Mesenchymal stem cell (in vitro differentiated cells and primary cell): ENCODE measurements around the gene LIN9.

Source experiments
- DNase-seq: peaks from one replicate; pipeline ENCODE4 v3.0.0-alpha.2; 2013
- H2AFZ ChIP-seq: one replicate; pipeline ENCODE4 v1.6.1; 2013; ENCODE audit warnings: low read depth, mild to moderate bottlenecking, control low read depth, inconsistent platforms, low read length, moderate library complexity
- H2AK5ac ChIP-seq: 2 replicates; pipeline ENCODE4 v1.6.1; 2013; ENCODE audit warnings: low read length, moderate library complexity, mild to moderate bottlenecking, inconsistent platforms; ENCODE audit not compliant: severe bottlenecking
- H2BK120ac ChIP-seq: one replicate; pipeline ENCODE4 v1.6.1; 2013; ENCODE audit warnings: low read depth, mild to moderate bottlenecking, inconsistent platforms, low read length, moderate library complexity
- H2BK12ac ChIP-seq, 2 experiments: one replicate each; pipeline ENCODE4 v1.6.1; 2013; ENCODE audit warnings: inconsistent platforms in 2 of 2, low read length in 2 of 2, mild to moderate bottlenecking in 2 of 2, moderate library complexity in 2 of 2, control low read depth in 1 of 2
- H2BK15ac ChIP-seq: one replicate; pipeline ENCODE4 v1.6.1; 2013; ENCODE audit warnings: mild to moderate bottlenecking, low read depth, inconsistent platforms; ENCODE audit not compliant: poor library complexity, severe bottlenecking
- H2BK5ac ChIP-seq: 2 replicates; pipeline ENCODE4 v1.6.1; 2013; ENCODE audit warnings: low read depth, mild to moderate bottlenecking, low read length, control low read depth, inconsistent platforms; ENCODE audit not compliant: poor library complexity, severe bottlenecking
- H3K14ac ChIP-seq, 2 experiments: one replicate each; pipeline ENCODE4 v1.6.1; 2013; ENCODE audit warnings: inconsistent platforms in 2 of 2, low read length in 2 of 2, control low read depth in 1 of 2, mild to moderate bottlenecking in 1 of 2, moderate library complexity in 1 of 2
- H3K18ac ChIP-seq, 2 experiments: one replicate each; pipeline ENCODE4 v1.6.1; 2013; ENCODE audit warnings: inconsistent platforms in 2 of 2, low read length in 2 of 2, control low read depth in 1 of 2, low read depth in 1 of 2, mild to moderate bottlenecking in 1 of 2
- H3K23ac ChIP-seq, 2 experiments: one replicate each; pipeline ENCODE4 v1.6.1; 2013; ENCODE audit warnings: inconsistent platforms in 2 of 2, low read length in 2 of 2, mild to moderate bottlenecking in 2 of 2, moderate library complexity in 2 of 2, control low read depth in 1 of 2
- H3K27ac ChIP-seq: 2 replicates; pipeline ENCODE4 v1.5.1; 2013; ENCODE audit warnings: mild to moderate bottlenecking, moderate library complexity, low read length, control low read depth, inconsistent platforms; ENCODE audit not compliant: poor library complexity, severe bottlenecking
- H3K27me3 ChIP-seq, 2 experiments: 2 replicates each; pipeline versions ENCODE4 v1.6.1 to v1.7.0; 2013; ENCODE audit warnings: low read length in 2 of 2, mild to moderate bottlenecking in 2 of 2, moderate library complexity in 2 of 2, control low read depth in 1 of 2, inconsistent platforms in 1 of 2; ENCODE audit not compliant: control insufficient read depth in 1 of 2, insufficient read depth in 1 of 2
- H3K36me3 ChIP-seq, 2 experiments: 2 replicates each; pipeline versions ENCODE4 v1.6.1 to v1.7.0; 2013; ENCODE audit warnings: low read length in 2 of 2, control low read depth in 1 of 2, inconsistent platforms in 1 of 2, low read depth in 1 of 2, mild to moderate bottlenecking in 1 of 2; ENCODE audit not compliant: insufficient read depth in 2 of 2, control insufficient read depth in 1 of 2
- H3K4ac ChIP-seq, 2 experiments: one replicate each; pipeline ENCODE4 v1.6.1; 2013; ENCODE audit warnings: inconsistent platforms in 2 of 2, low read length in 2 of 2, mild to moderate bottlenecking in 2 of 2, moderate library complexity in 2 of 2, control low read depth in 1 of 2, low read depth in 1 of 2
- H3K4me1 ChIP-seq: 2 replicates; pipeline ENCODE4 v1.6.1; 2013; ENCODE audit warnings: low read depth, low read length, control low read depth; ENCODE audit not compliant: control insufficient read depth, insufficient read depth
- H3K4me2 ChIP-seq: 2 replicates; pipeline ENCODE4 v1.6.1; 2013; ENCODE audit warnings: low read length, mild to moderate bottlenecking, inconsistent platforms; ENCODE audit not compliant: poor library complexity, severe bottlenecking
- H3K4me3 ChIP-seq, 2 experiments: 2 replicates each; pipeline versions ENCODE4 v1.5.1 to v1.7.0; 2013; ENCODE audit warnings: low read length in 2 of 2, mild to moderate bottlenecking in 2 of 2, control low read depth in 1 of 2, low read depth in 1 of 2; ENCODE audit not compliant: insufficient read depth in 1 of 2
- H3K79me1 ChIP-seq: replicated peaks from 2 replicates; pipeline ENCODE4 v1.6.1; 2013; ENCODE audit warnings: mild to moderate bottlenecking, control low read depth, low read length, inconsistent platforms; ENCODE audit not compliant: poor library complexity, severe bottlenecking
- H3K9ac ChIP-seq: 2 replicates; pipeline ENCODE4 v1.7.0; 2013; ENCODE audit warnings: mild to moderate bottlenecking, low read length, moderate library complexity
- H3K9me3 ChIP-seq: 2 replicates; pipeline ENCODE4 v1.7.0; 2013; ENCODE audit warnings: mild to moderate bottlenecking, low read length; ENCODE audit not compliant: control insufficient read depth
- H4K8ac ChIP-seq: one replicate; pipeline ENCODE4 v1.6.1; 2013; ENCODE audit warnings: inconsistent platforms, mild to moderate bottlenecking, low read length, moderate library complexity
- H4K91ac ChIP-seq: one replicate; pipeline ENCODE4 v1.6.1; 2013; ENCODE audit warnings: mild to moderate bottlenecking, low read length, inconsistent platforms
- WGBS: methylation state at CpG from one replicate; pipeline ENCODE4 v1.1.7; 2013; ENCODE audit warnings: mixed read lengths; 5-methylcytosine and 5-hydroxymethylcytosine counted together

Gene LIN9

DNA sequence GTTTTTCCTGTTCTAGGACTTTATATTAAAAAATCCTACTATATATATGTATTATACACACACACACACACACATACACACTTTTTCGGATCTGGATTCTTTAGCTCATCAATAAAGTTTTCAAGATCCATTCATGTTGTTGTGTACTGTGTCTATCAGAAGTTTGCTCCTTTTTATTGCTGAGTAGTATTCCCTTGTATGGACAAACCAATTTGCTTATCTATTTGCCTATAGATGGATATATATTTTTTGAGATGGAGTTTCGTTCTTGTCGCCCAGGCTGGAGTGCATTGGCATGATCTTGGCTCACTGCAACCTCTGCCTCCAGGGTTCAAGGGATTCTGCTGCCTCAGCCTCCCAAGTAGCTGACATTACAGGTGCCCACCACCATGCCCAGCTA, 20.3 kb upstream of the LIN9 start:
- H4K91ac ChIP-seq: no peak overlapping the region
- no peak overlapping the region for H2AK5ac ChIP-seq
- DNase-seq: no peak
- no peak overlapping the region for H3K4me2 ChIP-seq
- no peaks in the 10 kb centered on the region for H3K79me1 ChIP-seq
- no peak overlapping the region for H2BK12ac ChIP-seq
- no peak overlapping the region for H3K23ac ChIP-seq
- no peak overlapping the region for H2BK120ac ChIP-seq
- WGBS: 91% methylated on average over 2 of the region's 3 CpGs
- no peak overlapping the region for H3K14ac ChIP-seq
- no peak overlapping the region for H3K9ac ChIP-seq
- H3K9me3 ChIP-seq: no peaks in the 10 kb centered on the region
- H2AFZ ChIP-seq: no peak overlapping the region
- peaks cover 3% of the 10 kb centered on the region for H3K4me1 ChIP-seq
- no peak overlapping the region for H3K18ac ChIP-seq
- no peak overlapping the region for H2BK5ac ChIP-seq
- H3K27me3 ChIP-seq: peaks cover 4 to 24% of the 10 kb centered on the region in 2 experiments
- no peak overlapping the region for H2BK15ac ChIP-seq
- no peak overlapping the region for H4K8ac ChIP-seq
- H3K36me3 ChIP-seq: no peaks in the 10 kb centered on the region
- no peak overlapping the region for H3K27ac ChIP-seq
- H3K4me3 ChIP-seq: no peak overlapping the region
- no peak overlapping the region for H3K4ac ChIP-seq

GRCh38 chr1:226327761-226328162, 18.8 kb upstream of the LIN9 start:
- Histone ChIP-seq H3K4me3 (no peak overlapping the region), H3K79me1 (no peaks in the 10 kb centered on the region), H2BK120ac (no peak overlapping the region), H3K4me2 (no peak overlapping the region), H4K91ac (no peak overlapping the region), H2AK5ac (no peak overlapping the region), H2BK5ac (no peak overlapping the region), H3K18ac (no peak overlapping the region), H3K23ac (no peak overlapping the region), H2BK12ac (no peak overlapping the region), H3K27me3 (peaks cover 4 to 27% of the 10 kb centered on the region in 2 experiments), H2AFZ (no peak overlapping the region), H3K9me3 (no peaks in the 10 kb centered on the region), H3K36me3 (no peaks in the 10 kb centered on the region), H4K8ac (no peak overlapping the region), H2BK15ac (no peak overlapping the region), H3K9ac (no peak overlapping the region), H3K4me1 (no peaks in the 10 kb centered on the region), H3K27ac (no peak overlapping the region), H3K14ac (no peak overlapping the region), H3K4ac (no peak overlapping the region)
- no peak for DNase-seq
- WGBS: 67% methylated on average over 2 of the region's 2 CpGs

DNA sequence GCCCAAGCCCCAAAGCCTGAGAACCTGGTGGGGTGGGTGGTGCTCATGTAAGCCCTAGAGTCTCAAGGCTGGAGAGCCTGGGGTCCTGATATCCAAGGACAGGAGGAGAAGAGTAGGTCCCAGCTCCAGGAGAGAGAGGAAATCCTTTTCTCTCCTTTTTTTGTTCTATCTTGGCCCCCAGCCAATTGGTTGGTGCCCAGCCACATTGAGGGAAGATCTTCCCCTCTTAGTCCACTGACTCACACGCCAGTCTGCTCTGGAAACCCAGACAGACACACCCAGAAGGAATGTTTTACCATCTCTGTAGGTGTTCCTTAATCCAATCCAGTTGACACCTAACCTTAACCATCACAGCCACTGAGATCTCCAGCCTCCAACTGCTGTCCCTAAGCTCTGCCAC, 16.2 kb upstream of the LIN9 start:
- 68% methylated on average over 1 of the region's 1 CpG for WGBS
- H3K79me1 ChIP-seq: no peaks in the 10 kb centered on the region

DNA sequence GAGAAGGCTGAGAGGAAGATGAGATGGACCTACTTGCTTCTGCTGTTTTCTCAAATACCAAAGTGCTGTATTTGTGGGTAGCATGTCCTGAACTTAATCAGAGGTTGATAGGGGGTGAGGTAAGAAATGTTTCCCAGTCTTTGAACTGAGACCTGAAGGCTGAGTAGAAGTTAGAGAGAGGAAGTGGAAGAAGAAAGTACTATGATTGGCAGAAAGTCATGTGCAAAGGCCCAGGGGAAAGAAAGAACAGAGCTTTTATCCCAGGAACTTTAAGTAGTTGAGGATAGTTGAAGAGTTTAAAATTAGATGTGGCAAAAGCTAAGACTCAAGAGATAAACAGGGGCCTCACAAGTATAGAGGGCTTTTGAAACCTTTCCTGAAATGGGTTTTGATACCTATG, 15.5 kb upstream of the LIN9 start:
- no peak overlapping the region for H2BK15ac ChIP-seq
- H2AFZ ChIP-seq: no peak overlapping the region
- no peak overlapping the region for H2BK5ac ChIP-seq
- H3K9ac ChIP-seq: no peak overlapping the region
- H2BK12ac ChIP-seq: no peak overlapping the region
- H3K23ac ChIP-seq: no peak overlapping the region
- H3K27me3 ChIP-seq: peaks cover 4 to 27% of the 10 kb centered on the region in 2 experiments
- no peak for DNase-seq
- no peak overlapping the region for H2BK120ac ChIP-seq
- no peak overlapping the region for H3K14ac ChIP-seq
- H3K36me3 ChIP-seq: no peaks in the 10 kb centered on the region
- no peak overlapping the region for H3K4ac ChIP-seq
- H3K9me3 ChIP-seq: no peaks in the 10 kb centered on the region
- no peak overlapping the region for H3K18ac ChIP-seq
- no peak overlapping the region for H3K27ac ChIP-seq
- no peaks in the 10 kb centered on the region for H3K79me1 ChIP-seq
- no peaks in the 10 kb centered on the region for H3K4me1 ChIP-seq
- H4K91ac ChIP-seq: no peak overlapping the region
- no peak overlapping the region for H2AK5ac ChIP-seq
- no peak overlapping the region for H3K4me2 ChIP-seq
- no peak overlapping the region for H4K8ac ChIP-seq
- H3K4me3 ChIP-seq: no peak overlapping the region

More for the DNA sequence above, 16.2 kb upstream of the LIN9 start:
- Histone ChIP-seq H3K27ac (no peak overlapping the region), H2BK15ac (no peak overlapping the region), H3K9me3 (no peaks in the 10 kb centered on the region), H2AK5ac (no peak overlapping the region), H2AFZ (no peak overlapping the region), H3K4ac (no peak overlapping the region), H3K18ac (no peak overlapping the region), H3K23ac (no peak overlapping the region), H3K14ac (no peak overlapping the region), H3K9ac (no peak overlapping the region), H3K36me3 (no peaks in the 10 kb centered on the region), H4K91ac (no peak overlapping the region), H3K27me3 (peaks cover 4 to 27% of the 10 kb centered on the region in 2 experiments), H3K4me3 (no peak overlapping the region), H2BK120ac (no peak overlapping the region), H4K8ac (no peak overlapping the region), H3K4me2 (no peak overlapping the region), H3K4me1 (no peaks in the 10 kb centered on the region), H2BK5ac (no peak overlapping the region), H2BK12ac (no peak overlapping the region)
- no peak for DNase-seq
